Measurements from ENCODE around the gene CALN1. TPM values are rescaled to one million over a fixed set of nuclear protein-coding genes. Genes with fewer than 3 reads are reported as not detected.

The CALN1 gene
- total RNA-seq, 2 donors from 2014 or later = 1.1 to 1.2 TPM

GRCh38 chr7:72334066-72334465, 78.1 kb downstream of the CALN1 start:
- Histone ChIP-seq H3K4me3 (no peak overlapping the region), H3K27ac (no peak overlapping the region), H3K36me3 (no peaks in the 10 kb centered on the region), H3K27me3 (replicated peaks; ENCODE audit: insufficient read depth) (peaks cover 16% of the 10 kb centered on the region), H3K9me3 (no peaks in the 10 kb centered on the region), H3K4me1 (replicated peaks) (no peaks in the 10 kb centered on the region)
- WGBS = 46% methylated on average over 6 of the region's 6 CpGs
- DNase-seq (ENCODE audit: low spot score) = no peak
- intact Hi-C loops (cut with DNase I) = no loop called here
- TF ChIP-seq POLR2AphosphoS5 (IDR thresholded peaks at IDR 0.05) (no peak), CTCF (IDR thresholded peaks at IDR 0.05) (no peak), POLR2A (IDR thresholded peaks at IDR 0.05) (no peak)

GRCh38 chr7:72326811-72327210, 85.3 kb downstream of the CALN1 start:
- no peaks in the 10 kb centered on the region for H3K4me1 ChIP-seq (replicated peaks)
- no peaks in the 10 kb centered on the region for H3K36me3 ChIP-seq
- TF ChIP-seq POLR2AphosphoS5 (IDR thresholded peaks at IDR 0.05) = no peak
- no peak for TF ChIP-seq CTCF (IDR thresholded peaks at IDR 0.05)
- TF ChIP-seq POLR2A (IDR thresholded peaks at IDR 0.05) = no peak
- DNase-seq (ENCODE audit: low spot score) = no peak
- no peaks in the 10 kb centered on the region for H3K9me3 ChIP-seq
- no peak overlapping the region for H3K27ac ChIP-seq
- intact Hi-C loops (cut with DNase I) = no loop called here
- H3K4me3 ChIP-seq = no peak overlapping the region
- H3K27me3 ChIP-seq (replicated peaks; ENCODE audit: insufficient read depth) = no peaks in the 10 kb centered on the region

GRCh38 chr7:72326365-72326764, 85.8 kb downstream of the CALN1 start:
- no peak for DNase-seq (ENCODE audit: low spot score)
- Histone ChIP-seq H3K27ac (no peak overlapping the region), H3K4me3 (no peak overlapping the region), H3K4me1 (replicated peaks) (no peaks in the 10 kb centered on the region), H3K36me3 (no peaks in the 10 kb centered on the region), H3K27me3 (replicated peaks; ENCODE audit: insufficient read depth) (no peaks in the 10 kb centered on the region), H3K9me3 (no peaks in the 10 kb centered on the region)
- 25% methylated on average over 4 of the region's 4 CpGs for WGBS
- no peak for TF ChIP-seq POLR2A (IDR thresholded peaks at IDR 0.05)
- TF ChIP-seq CTCF (IDR thresholded peaks at IDR 0.05) = no peak
- no peak for TF ChIP-seq POLR2AphosphoS5 (IDR thresholded peaks at IDR 0.05)
- intact Hi-C loops (cut with DNase I) = no loop called here

- H3K4me3 ChIP-seq = no peak overlapping the region
- 57% methylated on average over 5 of the region's 5 CpGs for WGBS
- H3K27ac ChIP-seq = no peak overlapping the region
- H3K27me3 ChIP-seq (replicated peaks; ENCODE audit: insufficient read depth) = no peaks in the 10 kb centered on the region
- no peak for DNase-seq (ENCODE audit: low spot score)
- H3K9me3 ChIP-seq = no peaks in the 10 kb centered on the region
- intact Hi-C loops (cut with DNase I) = no loop called here
- TF ChIP-seq POLR2AphosphoS5 (IDR thresholded peaks at IDR 0.05) (no peak), POLR2A (IDR thresholded peaks at IDR 0.05) (no peak), CTCF (IDR thresholded peaks at IDR 0.05) (no peak)
- no peaks in the 10 kb centered on the region for H3K4me1 ChIP-seq (replicated peaks)
- no peaks in the 10 kb centered on the region for H3K36me3 ChIP-seq
These were observed 86.6 kb downstream of the CALN1 start for GRCh38 chr7:72325561-72325960.

GRCh38 chr7:72321637-72322036, 90.5 kb downstream of the CALN1 start:
- intact Hi-C loops (cut with DNase I) = no loop called here
- no peaks in the 10 kb centered on the region for H3K9me3 ChIP-seq
- TF ChIP-seq POLR2A (IDR thresholded peaks at IDR 0.05) (no peak), POLR2AphosphoS5 (IDR thresholded peaks at IDR 0.05) (no peak), CTCF (IDR thresholded peaks at IDR 0.05) (no peak)
- DNase-seq (ENCODE audit: low spot score) = no peak
- no peak overlapping the region for H3K27ac ChIP-seq
- WGBS = 64% methylated on average over 7 of the region's 7 CpGs
- H3K36me3 ChIP-seq = no peaks in the 10 kb centered on the region
- no peaks in the 10 kb centered on the region for H3K4me1 ChIP-seq (replicated peaks)
- no peaks in the 10 kb centered on the region for H3K27me3 ChIP-seq (replicated peaks; ENCODE audit: insufficient read depth)
- H3K4me3 ChIP-seq = no peak overlapping the region

All from prostate gland (tissue), 2 donors.